ENCODE data around the gene AASS.

GRCh38 chr7:122027058-122027457 lies 117.0 kb downstream of the AASS start:
- no peak for TF ChIP-seq CTCF (IDR thresholded peaks at IDR 0.05)
- no peak for TF ChIP-seq EZH2 (IDR thresholded peaks at IDR 0.05)
